ENCODE measurements around the gene CDCA3. TPM values are rescaled to one million over a fixed set of nuclear protein-coding genes. Genes with fewer than 3 reads are reported as not detected.

CDCA3 gene
- total and polyA plus RNA-seq, 2 experiments from 2014 or later: 47.4 to 75.6 TPM

- no peak for TF ChIP-seq CREB1 (CRISPR knock-in tag; IDR thresholded peaks at IDR 0.05; ENCODE audit: low read depth)
- TF ChIP-seq REST (IDR thresholded peaks at IDR 0.05; ENCODE audit: unreplicated experiment): no peak
- no peak for TF ChIP-seq ZNF331 (CRISPR knock-in tag; IDR thresholded peaks at IDR 0.05; ENCODE audit: low read depth)
- Mint-ChIP-seq H3K27ac (peak overlapping the region; percentile 99), H3K4me3 (peak overlapping the region; percentile 95), H3K4me1 (peaks cover 15% of the 10 kb centered on the region), H3K36me3 (ENCODE audit: low read depth) (peaks cover 51% of the 10 kb centered on the region), H3K9me3 (no peaks in the 10 kb centered on the region), H3K27me3 (ENCODE audit: insufficient read depth, low read depth, poor library complexity) (peaks cover 25% of the 10 kb centered on the region)
- Histone ChIP-seq H3K79me2 (replicated peaks; ENCODE audit: insufficient read depth) (peaks cover 41% of the 10 kb centered on the region), H2AFZ (no peak overlapping the region), H3K4me3 (peak overlapping the region; percentile 80), H3K4me1 (ENCODE audit: insufficient read depth) (peaks cover 19% of the 10 kb centered on the region), H3K27ac (ENCODE audit: low read depth) (no peak overlapping the region), H3F3A (replicated peaks; ENCODE audit: low read depth) (peaks cover 11% of the 10 kb centered on the region; the same call in 1 of the 2 replicates), H3K4me2 (peak overlapping the region; percentile 83), H4K20me1 (replicated peaks; ENCODE audit: insufficient read depth) (peaks cover 4% of the 10 kb centered on the region; the same call in 1 of the 2 replicates), H3K27me3 (ENCODE audit: insufficient read depth) (no peaks in the 10 kb centered on the region), H3K9me2 (ENCODE audit: insufficient read depth) (no peaks in the 10 kb centered on the region), H3K36me3 (ENCODE audit: insufficient read depth) (peaks cover 31% of the 10 kb centered on the region)
- DNase-seq (ENCODE audit: low spot score) (peak; percentile 69), ATAC-seq (peak; percentile 5)
These were observed 1.7 kb upstream of the CDCA3 start for GRCh38 chr12:6852651-6853354.

GRCh38 chr12:6851921-6852650, 1.0 kb upstream of the CDCA3 start, which contains the start of gene USP5:
USP5 (plus strand) TSS chr12:6852150; CDS start chr12:6852180, 30 bp downstream.
- Mint-ChIP-seq H3K4me3 (peak within 1 kb of the TSS; percentile 95), H3K36me3 (ENCODE audit: low read depth) (peaks cover 51% of the 10 kb centered on the region), H3K4me1 (peaks cover 15% of the 10 kb centered on the region), H3K27me3 (ENCODE audit: insufficient read depth, low read depth, poor library complexity) (peaks cover 24% of the 10 kb centered on the region), H3K27ac (peak within 1 kb of the TSS; percentile 99), H3K9me3 (no peaks in the 10 kb centered on the region)
- Histone ChIP-seq H4K20me1 (replicated peaks; ENCODE audit: insufficient read depth) (peaks cover 4% of the 10 kb centered on the region; the same call in 1 of the 2 replicates), H3K79me2 (replicated peaks; ENCODE audit: insufficient read depth) (peaks cover 41% of the 10 kb centered on the region), H2AFZ (peak within 1 kb of the TSS; percentile 69), H3K36me3 (ENCODE audit: insufficient read depth) (peaks cover 31% of the 10 kb centered on the region), H3K27me3 (ENCODE audit: insufficient read depth) (no peaks in the 10 kb centered on the region), H3K4me3 (peak within 1 kb of the TSS; percentile 80), H3K4me1 (ENCODE audit: insufficient read depth) (peaks cover 19% of the 10 kb centered on the region), H3K4me2 (peak within 1 kb of the TSS; percentile 83), H3K9me2 (ENCODE audit: insufficient read depth) (no peaks in the 10 kb centered on the region), H3F3A (replicated peaks; ENCODE audit: low read depth) (peaks cover 14% of the 10 kb centered on the region; the same call in 1 of the 2 replicates), H3K27ac (ENCODE audit: low read depth) (peak within 1 kb of the TSS; percentile 20; the same call in 1 of the 2 replicates)
- peak; percentile 100 for DNase-seq (ENCODE audit: low spot score)
- peak; percentile 81 for ATAC-seq
- no peak for TF ChIP-seq EZH2 (IDR thresholded peaks at IDR 0.05; ENCODE audit: low read depth, unreplicated experiment)
- peak; percentile 100 for TF ChIP-seq ETS1 (IDR thresholded peaks at IDR 0.05)
- peak; percentile 98; the same call in 1 of the 2 replicates for TF ChIP-seq ZNF114 (CRISPR knock-in tag; IDR thresholded peaks at IDR 0.05)
- TF ChIP-seq CREB1 (CRISPR knock-in tag; IDR thresholded peaks at IDR 0.05; ENCODE audit: low read depth): peak; percentile 83
- TF ChIP-seq POLR2AphosphoS5 (IDR thresholded peaks at IDR 0.05; ENCODE audit: low read depth): peak; percentile 77
- TF ChIP-seq ZNF331 (CRISPR knock-in tag; IDR thresholded peaks at IDR 0.05; ENCODE audit: low read depth): peak; percentile 58; the same call in 1 of the 2 replicates
- no peak for TF ChIP-seq EZH2phosphoT487 (IDR thresholded peaks at IDR 0.05; ENCODE audit: unreplicated experiment)
- TF ChIP-seq CTCF (conservative IDR thresholded peaks at IDR 0.05; ENCODE audit: low read depth in 2 of 2): no peak

Measured in GM23338 (cell line).